ENCODE results near the gene POLE4.

The POLE4 gene

GRCh38 chr2:74939919-74940812 is 18.3 kb upstream of the POLE4 start:
- no peak for DNase-seq (ENCODE audit: low read depth in 2 of 2)

GRCh38 chr2:74941284-74941683 is 17.2 kb upstream of the POLE4 start:
- DNase-seq (ENCODE audit: low read depth in 2 of 2) = no peak

GRCh38 chr2:74942263-74942662 is 16.2 kb upstream of the POLE4 start:
- no peak for DNase-seq (ENCODE audit: low read depth in 2 of 2)

- DNase-seq (ENCODE audit: low read depth in 2 of 2) = no peak
Observed at GRCh38 chr2:74944987-74945787, 13.3 kb upstream of the POLE4 start.

GRCh38 chr2:74945788-74946331 is 12.6 kb upstream of the POLE4 start:
- no peak for DNase-seq (ENCODE audit: low read depth in 2 of 2)

GRCh38 chr2:74947703-74948102 is 10.7 kb upstream of the POLE4 start:
- no peak for DNase-seq (ENCODE audit: low read depth in 2 of 2)

- no peak for DNase-seq (ENCODE audit: low read depth in 2 of 2)
Observed at GRCh38 chr2:74948779-74949178, 9.7 kb upstream of the POLE4 start.

- no peak for DNase-seq (ENCODE audit: low read depth in 2 of 2)
Observed at GRCh38 chr2:74951211-74951754, 7.2 kb upstream of the POLE4 start.

- DNase-seq (ENCODE audit: low read depth in 2 of 2) = no peak
Observed at GRCh38 chr2:74952575-74952974, 5.9 kb upstream of the POLE4 start.

GRCh38 chr2:74953796-74954499 is 4.5 kb upstream of the POLE4 start:
- DNase-seq (ENCODE audit: low read depth in 2 of 2) = no peak

- DNase-seq (ENCODE audit: low read depth in 2 of 2) = no peak
Observed at GRCh38 chr2:74954500-74954874, 4.0 kb upstream of the POLE4 start.

GRCh38 chr2:74957886-74958273 is 563 bp upstream of the POLE4 start:
- DNase-seq (ENCODE audit: low read depth in 2 of 2) = no peak

- no peak for DNase-seq (ENCODE audit: low read depth in 2 of 2)
Observed at GRCh38 chr2:74959106-74959751, 786 bp downstream of the POLE4 start.

- no peak for DNase-seq (ENCODE audit: low read depth in 2 of 2)
Observed at GRCh38 chr2:74966887-74967286, 8.4 kb downstream of the POLE4 start.

GRCh38 chr2:74975016-74975415 is 16.6 kb downstream of the POLE4 start:
- no peak for DNase-seq (ENCODE audit: low read depth in 2 of 2)

- no peak for DNase-seq (ENCODE audit: low read depth in 2 of 2)
Observed at GRCh38 chr2:74979844-74980243, 21.4 kb downstream of the POLE4 start.

GRCh38 chr2:74982577-74982976 is 24.1 kb downstream of the POLE4 start:
- no peak for DNase-seq (ENCODE audit: low read depth in 2 of 2)

- DNase-seq (ENCODE audit: low read depth in 2 of 2) = no peak
Observed at GRCh38 chr2:74983631-74984392, 25.4 kb downstream of the POLE4 start.

GRCh38 chr2:74984947-74985637 is 26.6 kb downstream of the POLE4 start:
- DNase-seq (ENCODE audit: low read depth in 2 of 2) = no peak
